Inferior parietal cortex (tissue), 1 donor: Measurements from ENCODE around the gene KIAA0930.
"Not testable (repeated sequence)": the region's sequence is repeated elsewhere in the genome, so short reads cannot be mapped to it uniquely, and the experiment has no call there.

Source experiments
- DNase-seq: peaks from one replicate; pipeline ENCODE4 v3.0.0-alpha.2; 2016; ENCODE audit errors: extremely low spot score

KIAA0930 gene

GRCh38 chr22:45262931-45263462, 22.3 kb upstream of the KIAA0930 start:
- DNase-seq, result no peak

GRCh38 chr22:45262195-45262930, 21.7 kb upstream of the KIAA0930 start:
- no peak for DNase-seq

GRCh38 chr22:45261407-45262088, 20.9 kb upstream of the KIAA0930 start:
- DNase-seq, result no peak

- not testable (repeated sequence) for DNase-seq
Observed at GRCh38 chr22:45260395-45260759, 19.7 kb upstream of the KIAA0930 start.

- no peak for DNase-seq
Observed at GRCh38 chr22:45259754-45260394, 19.2 kb upstream of the KIAA0930 start.

GRCh38 chr22:45257941-45258340, 17.2 kb upstream of the KIAA0930 start:
- DNase-seq, result not testable (repeated sequence)

- no peak for DNase-seq
Observed at GRCh38 chr22:45254789-45255278, 14.1 kb upstream of the KIAA0930 start.

GRCh38 chr22:45254388-45254787, 13.7 kb upstream of the KIAA0930 start:
- DNase-seq, result no peak

- DNase-seq, result no peak
Observed at GRCh38 chr22:45253039-45253641, 12.4 kb upstream of the KIAA0930 start.

- no peak for DNase-seq
Observed at GRCh38 chr22:45251825-45252224, 11.1 kb upstream of the KIAA0930 start.

- no peak for DNase-seq
Observed at GRCh38 chr22:45248832-45249561, 8.3 kb upstream of the KIAA0930 start.

GRCh38 chr22:45246060-45246985, 5.6 kb upstream of the KIAA0930 start:
- no peak for DNase-seq

- no peak for DNase-seq
Observed at GRCh38 chr22:45244916-45245315, 4.2 kb upstream of the KIAA0930 start.

GRCh38 chr22:45242778-45243191, 2.1 kb upstream of the KIAA0930 start:
- no peak for DNase-seq

GRCh38 chr22:45240104-45240809, 437 bp downstream of the KIAA0930 start:
- peak; percentile 3 for DNase-seq

- no peak for DNase-seq
Observed at GRCh38 chr22:45239681-45240051, 1.0 kb downstream of the KIAA0930 start.

GRCh38 chr22:45238957-45239680, 1.6 kb downstream of the KIAA0930 start:
- DNase-seq, result no peak

GRCh38 chr22:45238076-45238956, 2.4 kb downstream of the KIAA0930 start:
- DNase-seq, result peak; percentile 4
